D721Med (cell line): ENCODE measurements around the gene ZEB2.

Source experiments
- DNase-seq: peaks from one replicate; pipeline ENCODE4 v3.0.0; 2011; ENCODE audit warnings: low spot score; ENCODE audit not compliant: insufficient read length
- FAIRE-seq: peaks from 2 replicates; lab custom pipeline; 2011; peaks lifted over from hg19 to GRCh38; lab: Jason Lieb, UNC
- TF ChIP-seq, protein P1 (sequence below): IDR thresholded peaks from 2 replicates; pipeline ENCODE4 v1.5.1; 2012; ENCODE audit warnings: mild to moderate bottlenecking, control low read depth; ENCODE audit not compliant: insufficient read depth; ENCODE audit errors: missing control alignments

The ZEB2 gene

DNA sequence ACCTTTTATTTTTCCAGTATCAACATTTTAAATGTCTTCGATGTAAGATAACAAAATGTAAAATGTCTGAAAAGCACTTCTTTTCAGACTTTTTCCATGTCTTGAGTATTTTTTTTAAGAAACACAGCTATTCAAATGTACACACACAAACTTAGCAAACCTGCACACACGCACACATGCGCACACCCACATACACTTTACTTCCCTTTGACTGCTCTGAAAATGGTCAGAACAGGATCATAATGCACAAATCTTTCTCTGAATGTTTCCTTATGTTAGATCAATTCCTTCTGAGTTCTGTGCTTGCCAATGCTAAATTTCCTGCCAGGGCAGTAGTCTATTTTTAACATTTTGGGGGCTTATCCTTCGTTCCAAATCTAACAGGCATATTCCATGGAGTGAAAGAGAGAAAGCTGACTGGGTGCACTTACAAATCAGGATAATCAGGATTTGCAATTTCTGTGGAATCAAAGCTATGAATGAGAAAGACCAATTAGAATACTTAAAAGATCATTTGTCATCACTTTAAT, 136.3 kb downstream of the ZEB2 start:
- TF ChIP-seq, protein P1, sequence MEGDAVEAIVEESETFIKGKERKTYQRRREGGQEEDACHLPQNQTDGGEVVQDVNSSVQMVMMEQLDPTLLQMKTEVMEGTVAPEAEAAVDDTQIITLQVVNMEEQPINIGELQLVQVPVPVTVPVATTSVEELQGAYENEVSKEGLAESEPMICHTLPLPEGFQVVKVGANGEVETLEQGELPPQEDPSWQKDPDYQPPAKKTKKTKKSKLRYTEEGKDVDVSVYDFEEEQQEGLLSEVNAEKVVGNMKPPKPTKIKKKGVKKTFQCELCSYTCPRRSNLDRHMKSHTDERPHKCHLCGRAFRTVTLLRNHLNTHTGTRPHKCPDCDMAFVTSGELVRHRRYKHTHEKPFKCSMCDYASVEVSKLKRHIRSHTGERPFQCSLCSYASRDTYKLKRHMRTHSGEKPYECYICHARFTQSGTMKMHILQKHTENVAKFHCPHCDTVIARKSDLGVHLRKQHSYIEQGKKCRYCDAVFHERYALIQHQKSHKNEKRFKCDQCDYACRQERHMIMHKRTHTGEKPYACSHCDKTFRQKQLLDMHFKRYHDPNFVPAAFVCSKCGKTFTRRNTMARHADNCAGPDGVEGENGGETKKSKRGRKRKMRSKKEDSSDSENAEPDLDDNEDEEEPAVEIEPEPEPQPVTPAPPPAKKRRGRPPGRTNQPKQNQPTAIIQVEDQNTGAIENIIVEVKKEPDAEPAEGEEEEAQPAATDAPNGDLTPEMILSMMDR: no peak
- DNase-seq (no peak), FAIRE-seq (no peak)

GRCh38 chr2:144382849-144383248, 137.1 kb downstream of the ZEB2 start:
- FAIRE-seq (no peak), DNase-seq (no peak)
- TF ChIP-seq, protein P1: no peak

DNA sequence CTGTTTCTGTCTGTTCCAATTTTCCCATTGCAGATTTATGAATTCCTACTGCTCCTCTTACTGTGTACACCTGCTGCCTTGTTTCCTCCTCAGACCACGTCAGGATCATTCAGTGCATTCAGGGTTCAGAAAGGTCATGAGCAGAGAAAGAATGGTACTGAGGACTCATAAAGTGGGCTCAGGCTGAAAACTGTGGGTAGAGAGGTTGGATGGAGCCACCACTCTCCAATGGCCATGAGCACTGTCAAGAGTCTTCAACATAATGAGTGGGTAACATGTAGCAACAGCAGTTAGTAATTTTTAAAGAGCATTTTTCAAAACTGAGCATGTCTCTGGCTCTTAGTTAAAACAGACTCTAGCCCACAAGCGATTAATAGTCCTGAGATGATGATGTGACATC, 138.2 kb downstream of the ZEB2 start:
- DNase-seq: no peak
- TF ChIP-seq, protein P1: no peak
- no peak for FAIRE-seq

DNA sequence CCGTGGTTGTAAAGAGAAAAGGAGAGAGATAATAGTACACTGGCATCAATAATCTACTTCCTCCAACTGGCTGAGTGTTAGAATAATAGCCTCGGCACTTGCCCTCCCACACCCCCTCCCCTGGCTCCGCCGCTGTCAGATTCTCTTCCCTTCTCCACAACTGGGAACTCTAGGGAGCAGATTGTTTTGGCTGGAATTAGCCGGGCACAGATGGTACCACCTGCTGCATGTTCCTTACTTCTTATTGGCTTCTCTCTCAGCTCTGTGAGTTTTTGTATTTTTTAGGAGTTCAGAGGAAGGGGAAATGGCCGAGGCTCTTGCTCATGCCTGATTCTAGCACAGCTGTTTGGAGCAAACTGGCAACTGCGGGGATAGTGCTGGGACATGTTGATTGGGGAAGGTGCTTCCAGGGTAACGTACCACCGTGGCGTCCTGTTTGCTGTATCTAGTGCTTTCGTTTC, 140.0 kb downstream of the ZEB2 start:
- FAIRE-seq: no peak
- TF ChIP-seq, protein P1: no peak
- no peak for DNase-seq

GRCh38 chr2:144378551-144378950, 141.4 kb downstream of the ZEB2 start:
- DNase-seq: no peak
- no peak for FAIRE-seq
- TF ChIP-seq, protein P1: no peak

- FAIRE-seq: no peak
- TF ChIP-seq, protein P1: no peak
Measured at GRCh38 chr2:144377914-144378313, 142.0 kb downstream of the ZEB2 start.

GRCh38 chr2:144376926-144377325, 143.0 kb downstream of the ZEB2 start:
- DNase-seq: no peak
- FAIRE-seq: no peak
- TF ChIP-seq, protein P1: no peak

More at GRCh38 chr2:144377914-144378313, 142.0 kb downstream of the ZEB2 start:
- DNase-seq: no peak
